Stimulated activated CD4-positive, alpha-beta T cell treated with anti-CD3 and anti-CD28 coated beads, Interleukin-15, amount 100 ng/mL, for 24 hours (primary cell): ENCODE results near the gene P3R3URF.

ENCODE experiments used
- DNase-seq: peaks from one replicate; pipeline ENCODE4 v3.0.0-alpha.2; 2020

P3R3URF gene

DNA sequence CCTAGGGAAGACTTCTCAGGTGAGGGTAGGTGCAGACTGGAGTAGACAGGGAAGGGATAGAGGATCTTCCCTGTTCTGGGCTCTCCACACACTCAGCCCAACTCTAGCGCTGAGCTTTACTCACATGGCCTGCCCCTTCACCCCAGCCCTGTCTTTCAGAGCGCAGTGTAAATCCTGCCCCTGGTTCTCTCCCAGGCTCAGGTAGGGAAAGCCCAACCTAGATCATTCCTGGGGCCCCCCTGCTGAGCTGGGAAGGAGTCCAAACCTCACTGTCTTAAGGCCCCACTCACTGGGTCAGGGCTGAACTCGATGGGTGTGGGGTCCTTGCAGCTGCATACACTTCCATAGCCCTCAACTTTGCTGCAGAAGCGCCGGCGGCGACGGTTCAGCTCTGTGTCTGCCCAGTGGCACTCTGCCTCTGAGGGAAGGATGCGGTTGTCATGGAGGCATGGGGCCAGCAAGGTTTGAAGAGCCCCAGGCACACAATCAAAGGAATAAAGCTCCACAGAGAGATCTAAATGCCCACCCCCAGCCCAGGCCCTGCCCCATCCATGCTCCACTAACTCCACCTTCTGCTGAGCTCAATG lies 17.8 kb upstream of the P3R3URF start:
- DNase-seq = no peak

DNA sequence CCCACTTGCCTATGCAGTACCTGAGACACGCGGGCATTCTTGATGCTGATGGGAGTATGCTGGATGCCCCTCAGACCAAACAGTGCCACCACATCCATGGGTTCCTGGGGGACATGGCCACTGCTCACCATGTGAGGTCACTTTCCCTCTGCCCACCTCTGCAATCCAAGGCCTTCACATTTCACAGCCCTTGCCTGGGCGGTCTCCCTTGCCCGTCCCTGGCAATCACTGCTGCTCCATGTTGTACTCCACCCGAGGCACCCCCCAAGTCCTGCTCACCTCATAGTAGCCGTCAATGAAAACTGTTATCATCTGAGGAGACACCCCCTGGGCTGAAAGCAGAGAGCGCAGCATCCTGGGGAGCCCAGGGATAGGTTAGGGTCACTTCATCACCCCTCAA lies 17.0 kb upstream of the P3R3URF start:
- no peak for DNase-seq

DNA sequence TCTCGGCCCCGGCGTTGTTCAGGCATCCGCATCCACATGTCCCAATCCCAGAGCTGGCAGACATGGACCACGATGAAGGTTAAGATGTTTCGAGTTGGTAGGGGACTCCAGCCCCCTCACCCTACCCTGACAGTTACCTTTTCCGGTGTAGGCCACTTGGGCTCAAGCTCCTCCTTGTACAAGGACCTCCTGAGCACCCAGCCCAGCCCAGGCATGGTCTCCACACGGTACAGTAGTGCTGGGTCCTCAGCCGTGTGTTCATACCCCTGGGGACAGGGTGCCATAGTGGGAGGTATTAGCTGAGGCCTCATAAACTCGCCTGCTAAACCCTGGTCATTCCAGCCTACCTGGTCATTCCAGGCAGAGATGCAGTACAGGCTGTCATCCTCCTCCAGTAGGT lies 15.9 kb upstream of the P3R3URF start:
- DNase-seq = no peak

DNA sequence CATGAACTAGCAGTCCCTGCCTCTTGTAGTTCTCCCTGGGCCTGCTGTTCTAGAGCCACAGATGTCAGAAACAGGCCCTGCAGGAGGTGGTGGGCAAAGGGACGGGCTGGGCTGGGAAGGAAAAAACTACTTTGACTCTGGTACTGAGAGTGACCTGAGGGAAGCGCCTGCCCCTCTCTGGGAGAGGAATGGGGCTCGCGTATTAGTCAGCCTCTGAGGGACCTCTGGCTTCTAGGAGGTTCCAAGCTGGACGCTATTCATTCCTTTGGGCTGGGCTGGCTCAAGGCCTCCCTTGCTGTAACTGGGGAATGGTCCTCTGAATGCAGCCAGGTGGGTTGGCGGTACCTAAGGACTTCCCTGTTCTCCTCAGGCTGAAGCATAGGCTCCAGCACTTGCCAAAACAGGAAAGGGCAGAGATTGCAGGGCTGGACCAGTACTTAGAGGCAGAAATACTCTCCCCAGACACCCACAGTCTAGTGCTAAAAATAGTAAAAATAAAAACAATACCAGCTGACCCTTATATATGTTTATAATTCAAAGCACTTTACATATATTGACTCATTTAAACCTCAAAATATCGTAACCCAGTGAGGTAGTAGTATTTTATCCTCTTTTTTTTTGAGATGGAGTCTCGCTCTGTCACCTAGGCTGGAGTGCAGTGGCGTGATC lies 14.9 kb upstream of the P3R3URF start:
- DNase-seq = no peak

DNA sequence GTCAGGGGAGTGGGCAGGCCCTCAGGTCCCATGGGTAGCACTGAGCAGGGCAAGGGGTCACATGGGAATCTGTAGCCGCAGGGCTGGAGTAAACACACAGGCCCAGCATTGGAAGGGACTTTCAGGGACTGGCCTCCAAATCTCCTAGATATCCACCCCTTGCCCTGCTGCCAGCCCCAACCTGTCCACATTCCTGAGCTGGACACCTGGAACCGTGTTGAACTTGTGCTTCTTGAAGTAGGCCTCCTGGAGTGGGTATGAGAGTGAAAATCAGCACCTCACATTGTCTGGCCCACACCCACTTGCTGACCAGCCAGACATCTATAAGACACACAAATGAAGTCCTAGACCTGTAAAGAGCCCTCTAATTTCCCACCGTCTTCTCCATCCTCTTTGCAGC lies 14.3 kb upstream of the P3R3URF start:
- no peak for DNase-seq

DNA sequence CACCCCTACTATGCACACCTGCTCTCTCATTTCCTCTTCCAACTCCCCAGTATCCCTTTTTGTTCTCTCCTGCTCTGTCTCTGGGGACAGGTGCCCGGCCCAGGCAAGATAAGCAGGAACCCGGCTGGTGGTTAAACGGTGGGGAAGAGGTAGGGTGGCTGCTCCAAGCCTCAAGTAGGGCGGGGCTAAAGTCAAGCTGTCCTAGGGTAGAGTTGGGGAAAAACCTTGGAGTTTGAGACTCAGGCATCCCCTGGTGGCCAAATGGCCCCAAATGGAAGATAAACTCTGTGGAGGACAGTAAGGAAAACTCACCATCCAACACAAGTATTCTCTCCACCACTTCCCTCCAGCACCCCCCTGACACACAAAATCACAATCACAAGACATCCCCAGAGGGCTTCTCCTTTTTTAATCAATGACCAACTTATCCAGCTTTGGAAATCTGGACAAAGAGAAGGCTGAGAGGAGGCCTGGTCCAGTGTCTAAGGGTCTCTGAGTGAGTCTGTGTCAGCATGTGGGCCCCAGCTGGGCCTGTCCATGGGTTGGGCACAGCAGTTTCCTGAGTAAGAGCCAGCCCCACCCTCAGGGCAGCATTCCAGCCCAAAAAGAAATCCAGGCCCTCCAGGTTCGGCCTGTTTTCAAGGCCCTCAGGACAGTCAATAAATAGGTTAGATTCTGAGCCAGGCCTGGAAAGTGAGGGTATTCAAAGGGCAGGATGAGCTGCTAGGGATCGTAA lies 12.2 kb upstream of the P3R3URF start:
- DNase-seq = no peak

DNA sequence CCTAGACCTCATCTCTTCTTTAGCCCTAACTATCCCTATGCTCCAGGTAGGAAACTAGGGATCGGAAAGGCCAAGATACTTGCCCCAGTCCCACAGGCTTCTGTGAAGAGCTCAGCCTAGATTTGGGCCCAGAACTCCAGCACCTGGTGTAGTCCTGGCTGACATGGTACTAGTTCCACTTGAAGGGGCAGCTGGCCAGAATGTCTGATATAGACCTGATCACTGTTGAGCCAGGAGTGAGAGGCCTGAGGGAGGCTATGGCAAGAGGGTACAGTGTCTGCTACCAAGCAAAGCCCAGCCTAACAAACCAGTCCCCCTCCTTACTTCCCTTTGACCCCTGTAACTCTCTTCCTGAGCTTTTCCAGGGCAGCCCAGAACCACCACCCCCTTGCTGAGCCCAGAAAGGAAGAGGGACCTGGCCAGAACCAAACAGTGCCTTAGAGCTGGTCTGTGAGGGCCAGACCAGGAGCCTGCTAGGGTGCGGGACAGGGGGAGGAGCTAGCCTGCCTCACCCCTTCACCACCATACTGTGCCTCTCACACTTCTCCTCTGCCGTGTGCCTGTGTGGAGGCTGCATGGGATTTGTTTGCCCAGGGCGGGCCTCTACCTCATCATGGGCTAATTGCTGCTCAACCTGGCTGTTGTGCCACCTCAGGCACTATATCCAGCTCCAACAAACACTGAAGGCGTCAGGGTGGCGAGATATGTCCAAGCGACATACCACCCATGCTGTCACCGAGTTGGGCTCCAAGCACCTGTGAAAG lies 11.0 kb upstream of the P3R3URF start:
- DNase-seq = no peak

DNA sequence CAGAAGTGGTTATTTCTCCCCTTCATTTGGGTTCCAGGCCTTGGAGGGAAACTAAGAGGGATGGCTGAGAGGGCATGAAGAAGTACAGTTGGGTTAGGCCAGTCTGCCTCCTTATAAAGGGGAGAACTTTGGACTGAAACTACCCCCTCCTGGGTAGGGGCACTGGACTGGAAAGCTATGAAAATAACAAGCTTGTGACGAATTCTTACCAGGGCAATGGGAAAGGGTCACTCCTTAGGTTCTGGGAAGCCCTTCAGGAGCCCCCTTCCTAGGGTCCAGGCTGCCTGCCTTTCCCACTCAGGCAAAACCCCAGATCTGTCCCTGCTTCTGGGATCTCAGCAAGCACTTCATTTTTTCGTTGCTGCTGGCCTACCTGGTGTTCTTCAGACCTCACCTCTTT lies 9.8 kb upstream of the P3R3URF start:
- no peak for DNase-seq

DNA sequence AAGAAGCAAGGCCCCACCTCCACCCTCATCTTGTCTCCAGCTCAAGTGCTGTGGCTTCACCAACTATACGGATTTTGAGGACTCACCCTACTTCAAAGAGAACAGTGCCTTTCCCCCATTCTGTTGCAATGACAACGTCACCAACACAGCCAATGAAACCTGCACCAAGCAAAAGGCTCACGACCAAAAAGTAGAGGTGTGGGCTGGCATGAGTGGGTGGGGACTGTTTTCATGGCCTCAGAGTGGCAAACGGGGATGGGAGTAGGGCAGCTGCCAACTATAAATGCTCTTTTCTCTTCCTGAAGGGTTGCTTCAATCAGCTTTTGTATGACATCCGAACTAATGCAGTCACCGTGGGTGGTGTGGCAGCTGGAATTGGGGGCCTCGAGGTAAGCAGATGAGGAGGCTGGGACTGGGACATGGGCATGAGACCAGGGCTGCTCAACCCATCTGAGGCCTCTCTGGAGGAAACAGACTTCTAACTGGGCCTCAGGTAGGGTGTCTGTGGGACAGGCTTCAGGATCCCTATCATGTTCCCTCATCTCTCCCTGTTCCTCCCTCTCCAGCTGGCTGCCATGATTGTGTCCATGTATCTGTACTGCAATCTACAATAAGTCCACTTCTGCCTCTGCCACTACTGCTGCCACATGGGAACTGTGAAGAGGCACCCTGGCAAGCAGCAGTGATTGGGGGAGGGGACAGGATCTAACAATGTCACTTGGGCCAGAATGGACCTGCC lies 8.8 kb upstream of the P3R3URF start:
- DNase-seq = peak; percentile 76

DNA sequence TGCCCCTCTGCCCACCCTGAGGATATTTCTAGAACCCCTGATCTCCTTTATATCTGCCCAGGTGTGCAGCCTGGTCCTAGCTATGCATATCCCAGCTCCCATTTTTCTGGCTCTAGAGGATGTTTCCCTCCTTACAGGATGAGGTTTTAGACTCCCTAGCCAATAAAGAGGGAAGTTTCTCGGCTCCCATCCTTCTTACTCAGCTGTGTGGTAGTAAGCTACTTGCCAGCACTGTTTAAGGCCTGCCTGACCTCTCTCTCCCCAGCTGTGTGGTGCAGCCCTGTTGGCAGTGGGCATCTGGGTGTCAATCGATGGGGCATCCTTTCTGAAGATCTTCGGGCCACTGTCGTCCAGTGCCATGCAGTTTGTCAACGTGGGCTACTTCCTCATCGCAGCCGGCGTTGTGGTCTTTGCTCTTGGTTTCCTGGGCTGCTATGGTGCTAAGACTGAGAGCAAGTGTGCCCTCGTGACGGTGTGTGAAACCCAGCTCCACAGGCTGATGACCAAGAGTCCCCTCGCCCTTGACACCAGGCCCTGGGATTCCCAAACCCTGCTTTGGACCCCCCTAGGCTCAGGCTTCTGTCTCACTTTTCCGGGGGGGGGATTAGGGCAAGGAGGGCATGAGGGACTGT lies 7.8 kb upstream of the P3R3URF start:
- DNase-seq = no peak

DNA sequence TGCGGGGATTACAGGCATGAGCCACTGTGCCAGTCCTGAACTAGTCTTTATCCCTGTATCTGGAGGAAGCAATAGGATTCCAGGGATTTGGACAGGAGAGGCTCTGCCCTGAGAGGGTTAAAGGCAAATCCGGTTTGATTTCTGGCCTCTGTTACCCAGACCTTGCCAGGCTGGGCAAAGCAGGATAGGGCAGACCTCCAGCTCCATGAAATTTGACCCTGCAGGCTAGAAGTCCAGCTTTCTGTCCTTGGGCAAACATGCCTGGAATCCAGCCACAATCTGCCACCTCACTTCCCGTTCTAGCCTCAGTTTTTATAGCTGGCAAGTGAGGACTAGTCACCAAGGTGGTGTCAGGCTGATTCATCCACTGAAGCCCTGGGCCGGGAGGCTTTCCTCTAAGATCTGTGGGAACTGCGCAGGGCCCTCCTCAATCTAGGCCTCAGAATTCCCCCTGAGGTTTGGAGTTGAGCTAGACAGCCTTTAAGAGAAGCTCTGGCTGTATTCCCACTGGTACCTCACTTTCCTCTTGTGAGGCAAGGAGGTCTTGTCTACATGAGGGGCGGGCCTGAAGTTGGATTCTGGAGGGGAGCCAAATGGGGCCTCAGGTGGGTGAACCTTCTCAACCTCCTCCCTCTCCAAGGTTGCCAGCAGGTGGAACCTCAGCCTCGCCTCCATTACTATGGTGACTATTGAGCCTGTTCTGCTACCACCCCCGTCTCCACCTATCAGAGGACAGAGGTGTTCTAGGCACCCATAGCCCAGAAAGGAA lies 7.0 kb upstream of the P3R3URF start:
- no peak for DNase-seq

DNA sequence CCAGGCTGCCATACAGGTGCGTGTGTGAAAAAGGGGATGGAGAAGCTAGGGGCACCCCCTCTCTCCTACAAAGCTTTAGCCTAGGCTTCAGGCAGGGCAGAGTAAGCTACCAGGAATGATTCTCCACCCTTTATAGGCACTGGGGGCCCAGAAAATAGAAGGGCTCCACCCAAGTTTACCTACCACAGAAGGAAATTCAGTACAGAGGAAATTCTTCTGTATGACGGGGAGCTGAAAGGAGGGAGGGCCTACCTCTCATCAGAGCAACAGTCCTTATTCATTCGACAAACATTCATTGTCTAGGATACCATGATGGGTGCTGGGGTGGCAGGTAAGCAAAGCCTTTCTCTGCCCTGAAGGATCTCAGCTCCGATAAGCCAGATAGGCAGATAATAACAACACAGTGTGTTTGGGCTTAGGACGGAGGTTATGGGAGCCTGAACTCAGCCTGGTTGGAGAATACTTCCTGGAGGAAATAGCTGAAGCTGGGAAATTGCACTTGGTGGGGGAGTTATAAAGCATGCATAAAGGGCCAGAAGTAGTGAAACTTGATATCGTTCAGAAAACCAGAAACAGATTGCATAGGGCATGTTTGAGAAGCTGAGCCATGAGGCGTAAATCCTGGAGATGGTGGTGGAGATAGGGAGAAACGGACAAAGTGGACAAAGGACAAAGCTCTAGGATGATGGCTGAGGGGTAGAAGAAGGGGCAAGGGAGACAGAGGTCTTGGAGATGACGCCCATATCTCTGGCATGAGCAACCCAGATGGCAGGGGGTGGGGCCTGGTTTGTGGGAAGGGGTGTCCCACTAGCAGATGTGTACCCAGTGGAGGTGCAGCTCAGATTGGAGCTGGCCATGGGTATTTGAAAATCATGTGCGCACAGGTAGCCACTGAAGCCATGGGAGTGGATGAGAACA lies 5.3 kb upstream of the P3R3URF start:
- no peak for DNase-seq

DNA sequence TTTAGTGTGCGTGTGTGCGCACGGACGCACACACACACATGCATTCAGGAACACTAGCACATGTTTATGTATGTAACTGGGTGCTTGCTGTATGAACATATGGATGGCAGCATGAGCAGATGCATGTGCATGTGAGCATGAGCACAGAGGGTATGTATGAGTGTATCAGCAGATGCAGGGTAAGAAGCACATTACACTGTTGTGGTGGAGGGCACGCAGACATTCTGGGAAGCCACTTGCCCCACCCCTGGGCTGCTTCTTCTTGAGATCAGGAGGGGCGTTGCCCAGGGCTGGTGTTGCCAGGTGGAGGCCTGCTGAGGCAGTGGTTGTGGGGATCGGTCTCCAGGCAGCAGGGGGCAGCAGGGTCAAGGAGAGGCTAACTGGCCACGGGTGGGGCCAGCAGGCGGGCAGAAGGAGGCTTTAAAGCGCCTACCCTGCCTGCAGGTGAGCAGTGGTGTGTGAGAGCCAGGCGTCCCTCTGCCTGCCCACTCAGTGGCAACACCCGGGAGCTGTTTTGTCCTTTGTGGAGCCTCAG lies 3.9 kb upstream of the P3R3URF start:
- DNase-seq = no peak

DNA sequence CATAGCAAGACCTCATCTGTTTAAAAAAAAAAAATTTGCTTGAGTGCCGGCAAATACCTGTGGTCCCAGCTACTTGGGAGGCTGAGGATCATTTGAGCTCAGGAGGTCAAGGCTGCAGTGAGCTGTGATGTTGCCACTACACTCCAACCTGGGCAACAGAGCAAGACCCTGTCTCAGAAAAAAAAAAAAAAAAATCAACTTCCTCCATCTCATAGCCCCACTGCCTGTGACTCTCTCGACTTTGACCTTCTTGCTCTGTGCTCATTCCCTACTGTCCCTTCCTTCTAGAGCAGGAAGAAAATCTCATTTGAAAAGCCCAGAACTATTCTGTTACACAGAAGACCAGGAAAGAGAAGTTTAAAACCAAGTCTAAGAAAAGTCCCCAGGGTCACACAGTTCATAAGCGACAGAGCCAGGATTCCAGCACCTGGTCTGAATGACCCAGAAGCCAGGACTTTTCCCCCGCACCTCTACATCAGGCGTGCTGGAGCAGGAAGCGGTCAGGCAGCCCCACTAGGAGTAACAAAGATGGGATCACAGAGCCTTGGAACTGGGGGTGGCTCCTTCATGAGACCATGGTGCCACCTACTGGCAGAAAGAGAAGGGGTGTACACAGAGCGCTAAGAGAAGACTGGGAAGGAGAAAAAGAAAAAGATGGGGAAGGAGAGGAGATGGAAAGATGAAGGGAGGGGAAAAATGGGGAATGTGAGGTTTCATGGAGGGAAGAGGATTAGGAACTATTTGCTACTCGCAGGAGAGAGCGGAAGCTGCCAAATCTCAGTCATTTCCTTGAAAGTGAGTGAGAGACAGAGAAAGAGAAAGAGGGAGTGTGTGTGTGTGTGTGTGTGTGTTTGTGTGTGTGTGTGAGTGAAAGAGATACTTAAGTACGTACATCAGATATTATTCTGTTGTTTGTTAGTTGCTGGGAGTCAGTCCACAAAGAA lies 3.1 kb upstream of the P3R3URF start:
- DNase-seq = peak; percentile 75

DNA sequence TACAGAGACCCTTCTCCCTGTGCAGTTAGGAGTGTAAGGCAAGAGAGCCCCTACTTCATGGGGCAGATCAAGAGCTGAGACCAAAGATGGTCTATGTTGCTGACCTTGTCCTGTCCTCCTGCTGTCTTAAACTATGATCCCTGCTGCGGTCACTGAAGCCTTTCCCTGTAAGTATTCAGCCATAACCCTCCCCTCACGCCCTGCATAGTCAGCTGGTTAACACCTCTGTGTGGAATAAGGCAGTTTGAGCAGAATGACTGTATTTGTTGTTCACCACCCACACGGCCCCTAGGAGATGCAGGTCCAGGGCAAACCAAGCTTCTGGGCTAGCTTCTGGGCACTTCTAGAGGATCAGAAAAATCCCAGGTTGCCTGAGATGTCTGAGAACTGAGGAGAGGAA lies 1.0 kb downstream of the P3R3URF start:
- no peak for DNase-seq

DNA sequence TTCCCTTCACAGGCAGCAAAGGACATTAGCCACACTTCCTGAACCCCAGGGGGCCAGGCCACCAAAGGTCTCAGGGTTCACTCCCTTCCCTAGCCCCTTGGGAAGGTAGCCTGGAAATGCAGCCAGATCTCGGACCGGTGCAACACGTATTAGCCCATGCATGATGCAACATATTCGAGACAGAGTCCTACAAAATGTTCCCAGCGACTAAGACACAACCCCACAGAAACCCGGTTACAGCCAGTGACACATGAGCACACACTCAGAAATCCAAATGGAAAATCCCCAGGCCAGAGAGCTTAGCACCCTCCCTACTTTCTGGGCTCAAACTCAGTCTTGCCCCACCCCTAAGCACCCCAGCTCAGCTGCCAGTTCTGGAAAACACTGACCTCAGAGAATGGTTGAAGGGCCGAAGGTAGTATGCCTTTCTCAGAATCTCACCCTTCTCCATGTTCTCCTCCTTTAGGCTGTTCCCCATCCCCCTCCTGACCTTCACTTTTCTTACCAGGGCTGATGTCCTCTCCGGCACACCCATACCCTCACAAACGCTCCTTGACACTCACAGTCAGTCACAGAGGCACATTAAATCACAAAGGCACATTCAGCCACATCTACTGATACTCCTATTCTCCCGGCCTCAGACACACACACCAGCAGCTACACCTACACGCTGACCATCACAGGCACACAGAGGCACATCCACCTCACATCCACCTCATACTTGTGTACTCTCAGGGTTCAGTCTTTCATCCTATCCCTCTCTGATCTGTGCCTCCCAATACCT lies 1.6 kb downstream of the P3R3URF start, which contains the start of gene TSPAN1:
TSS of gene TSPAN1 (plus strand) at position 640 of the 784 bp plus-strand sequence. CDS start 6,021 bp downstream, outside the sequence.
- DNase-seq = no peak

DNA sequence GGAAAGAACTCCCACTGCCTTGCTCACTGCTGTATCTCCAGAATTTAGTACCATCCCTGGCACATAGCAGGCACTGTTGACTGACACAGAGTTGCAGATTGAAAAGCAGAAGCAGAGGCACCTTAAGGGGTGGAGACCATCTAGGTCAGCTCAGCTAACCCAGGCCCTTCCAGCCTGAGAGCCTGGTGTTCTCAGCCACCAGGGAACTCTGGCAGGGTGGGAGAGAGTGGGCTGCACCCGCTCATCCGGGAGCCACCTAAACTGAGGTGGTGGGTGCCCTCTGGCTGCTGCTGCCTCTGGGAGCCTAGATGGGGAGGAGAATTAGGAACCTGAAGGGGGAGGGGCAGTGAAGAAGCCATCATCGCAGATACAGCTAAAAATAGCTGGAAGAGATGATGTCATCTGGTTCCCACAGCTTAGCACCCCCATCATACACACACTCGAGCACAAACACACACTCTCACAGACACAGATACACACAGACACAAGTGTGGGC lies 2.9 kb downstream of the P3R3URF start:
- DNase-seq = no peak

DNA sequence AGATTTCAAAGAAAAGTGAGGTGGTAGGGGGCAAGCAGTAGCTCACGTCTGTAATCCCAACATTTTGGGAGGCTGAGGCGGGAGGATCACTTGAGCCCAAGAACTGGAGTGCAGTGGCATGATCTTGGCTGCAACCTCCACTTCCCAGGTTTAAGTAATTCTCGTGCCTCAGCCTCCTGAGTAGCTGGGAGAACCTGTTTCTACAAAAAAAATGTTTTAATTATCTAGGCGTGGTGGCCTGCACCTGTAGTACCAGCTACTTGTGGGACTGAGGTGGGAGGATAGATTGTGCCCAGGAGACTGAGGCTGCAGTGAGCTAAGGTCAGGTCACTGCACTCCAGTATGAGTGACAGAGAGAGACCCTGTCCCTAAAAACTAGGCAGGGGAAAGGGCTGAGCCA lies 4.0 kb downstream of the P3R3URF start:
- no peak for DNase-seq
